Measurements from ENCODE around the gene LHFPL2. TPM values are rescaled to one million over a fixed set of nuclear protein-coding genes. Genes with fewer than 3 reads are reported as not detected.

Gene LHFPL2
- total RNA-seq, 1 experiment from 2014 or later = 17.9 TPM

- no peaks in the 10 kb centered on the region for H3K36me3 ChIP-seq (ENCODE audit: control insufficient read depth in 1 of 2, insufficient read depth in 2 of 2, low read length in 2 of 2)
- no peaks in the 10 kb centered on the region for H3K9me2 ChIP-seq (ENCODE audit: insufficient read depth)
- TF ChIP-seq POLR2AphosphoS5 (IDR thresholded peaks at IDR 0.05; ENCODE audit: low read depth, low read length) (no peak), CEBPB (IDR thresholded peaks at IDR 0.05; ENCODE audit: low read depth) (no peak), SIN3A (IDR thresholded peaks at IDR 0.05; ENCODE audit: low read depth) (no peak), ZFX (IDR thresholded peaks at IDR 0.05) (no peak), ELF1 (IDR thresholded peaks at IDR 0.05; ENCODE audit: borderline replicate concordance, low read depth) (no peak)
- no peaks in the 10 kb centered on the region for H3K27me3 ChIP-seq (ENCODE audit: insufficient read depth, low read length)
- H3K79me2 ChIP-seq (ENCODE audit: insufficient read depth, low read length) = peaks cover 3% of the 10 kb centered on the region; the same call in 1 of the 2 replicates
- ATAC-seq (no peak), DNase-seq (ENCODE audit: low read depth, low spot score) (no peak)
- H3K4me1 ChIP-seq (ENCODE audit: control insufficient read depth in 1 of 2, insufficient read depth in 2 of 2, low read length in 2 of 2) = peaks cover 14 to 20% of the 10 kb centered on the region in 2 experiments; a peak in 3 of 4 replicates
- H3K9me3 ChIP-seq (ENCODE audit: control insufficient read depth in 1 of 2, insufficient read depth in 1 of 2, low read depth in 1 of 2, low read length in 2 of 2) = no peaks in the 10 kb centered on the region
- no peak overlapping the region for H3K9ac ChIP-seq (ENCODE audit: low read length)
- RAD21 ChIA-PET (ENCODE audit: low non-redundant PET in 1 of 2, low total read pairs in 2 of 2, uncharacterized antibody in 2 of 2, unreplicated experiment in 2 of 2) = no interaction called here
- POLR2A ChIA-PET = no interaction called here
- no peak overlapping the region for H3K4me2 ChIP-seq (ENCODE audit: low read length)
- BruUV-seq (replicated peaks) = no TSS peak
- H2AFZ ChIP-seq (ENCODE audit: low read depth, low read length, poor library complexity, severe bottlenecking) = no peak overlapping the region
- CTCF ChIA-PET = no interaction called here
- H3K27ac ChIP-seq (ENCODE audit: low read depth, low read length) = no peak overlapping the region
- H4K20me1 ChIP-seq (ENCODE audit: insufficient read depth) = no peaks in the 10 kb centered on the region
- intact Hi-C loops (cut with micrococcal nuclease) = no loop called here
- no peak overlapping the region for H3K4me3 ChIP-seq (replicated peaks in 1 of 2; ENCODE audit: low read depth in 1 of 2, low read length in 2 of 2)
Observed at GRCh38 chr5:78500871-78501270, 147.7 kb downstream of the LHFPL2 start.

GRCh38 chr5:78500028-78500427 is 148.5 kb downstream of the LHFPL2 start:
- no peak for DNase-seq (ENCODE audit: low read depth, low spot score)
- H3K4me2 ChIP-seq (ENCODE audit: low read length) = no peak overlapping the region
- BruUV-seq (replicated peaks) = no TSS peak

More at GRCh38 chr5:78500028-78500427, 148.5 kb downstream of the LHFPL2 start:
- Histone ChIP-seq H3K36me3 (ENCODE audit: control insufficient read depth in 1 of 2, insufficient read depth in 2 of 2, low read length in 2 of 2) (no peaks in the 10 kb centered on the region), H3K27ac (ENCODE audit: low read depth, low read length) (no peak overlapping the region), H3K9me2 (ENCODE audit: insufficient read depth) (no peaks in the 10 kb centered on the region), H3K27me3 (ENCODE audit: insufficient read depth, low read length) (no peaks in the 10 kb centered on the region), H3K9ac (ENCODE audit: low read length) (no peak overlapping the region), H4K20me1 (ENCODE audit: insufficient read depth) (no peaks in the 10 kb centered on the region), H2AFZ (ENCODE audit: low read depth, low read length, poor library complexity, severe bottlenecking) (no peak overlapping the region), H3K4me1 (ENCODE audit: control insufficient read depth in 1 of 2, insufficient read depth in 2 of 2, low read length in 2 of 2) (peaks cover 7 to 11% of the 10 kb centered on the region in 2 experiments; a peak in 3 of 4 replicates), H3K79me2 (ENCODE audit: insufficient read depth, low read length) (peaks cover 3% of the 10 kb centered on the region; the same call in 1 of the 2 replicates), H3K4me3 (replicated peaks in 1 of 2; ENCODE audit: low read depth in 1 of 2, low read length in 2 of 2) (no peak overlapping the region), H3K9me3 (ENCODE audit: control insufficient read depth in 1 of 2, insufficient read depth in 1 of 2, low read depth in 1 of 2, low read length in 2 of 2) (no peaks in the 10 kb centered on the region)
- CTCF ChIA-PET = no interaction called here
- no peak for ATAC-seq
- RAD21 ChIA-PET (ENCODE audit: low non-redundant PET in 1 of 2, low total read pairs in 2 of 2, uncharacterized antibody in 2 of 2, unreplicated experiment in 2 of 2) = no interaction called here
- no peak for TF ChIP-seq EZH2 (IDR thresholded peaks at IDR 0.05)
- TF ChIP-seq ATF3 (IDR thresholded peaks at IDR 0.05) = no peak
- no peak for TF ChIP-seq FOSL1 (IDR thresholded peaks at IDR 0.05; ENCODE audit: low read depth)
- TF ChIP-seq REST (IDR thresholded peaks at IDR 0.05; ENCODE audit: low read depth) = no peak
- no peak for TF ChIP-seq SIN3A (IDR thresholded peaks at IDR 0.05; ENCODE audit: low read depth)
- TF ChIP-seq SP1 (IDR thresholded peaks at IDR 0.05; ENCODE audit: low read depth) = no peak
- TF ChIP-seq CBX3 (IDR thresholded peaks at IDR 0.05; ENCODE audit: low read depth) = no peak
- no peak for TF ChIP-seq EZH2phosphoT487 (IDR thresholded peaks at IDR 0.05; ENCODE audit: borderline replicate concordance)
- no peak for TF ChIP-seq CTCF (IDR thresholded peaks at IDR 0.05 in 2 of 3, conservative IDR thresholded peaks at IDR 0.05 in 1 of 3; ENCODE audit: borderline replicate concordance in 1 of 3, insufficient read depth in 1 of 3, low read depth in 2 of 3, low read length in 2 of 3)
- no peak for TF ChIP-seq ZNF274 (IDR thresholded peaks at IDR 0.05; ENCODE audit: low read depth, low read length)
- TF ChIP-seq JUND (IDR thresholded peaks at IDR 0.05) = no peak
- no peak for TF ChIP-seq MAX (IDR thresholded peaks at IDR 0.05)
- POLR2A ChIA-PET = no interaction called here
- intact Hi-C loops (cut with micrococcal nuclease) = no loop called here
